Liver (tissue), 9 donors: ENCODE data around the gene MAB21L4. TPM values are rescaled to one million over a fixed set of nuclear protein-coding genes. Genes with fewer than 3 reads are reported as not detected.

Experiments used
- DNase-seq: peaks from one replicate; pipeline ENCODE4 v3.0.0-alpha.2; 2017; ENCODE audit warnings: low spot score
- H3K27ac ChIP-seq, 2 donors: one replicate each; pipeline ENCODE4 v1.7.0; 2013; ENCODE audit warnings: inconsistent platforms in 2 of 2, low read length in 2 of 2, control low read depth in 1 of 2, low read depth in 1 of 2, mild to moderate bottlenecking in 1 of 2
- H3K27me3 ChIP-seq, 4 donors: one replicate each; pipeline versions ENCODE4 v1.6.1 to v1.7.0; 2013; ENCODE audit warnings: low read length in 3 of 4, inconsistent platforms in 1 of 4, mild to moderate bottlenecking in 1 of 4, moderate library complexity in 1 of 4; ENCODE audit not compliant: control insufficient read depth in 4 of 4, insufficient read depth in 4 of 4
- H3K36me3 ChIP-seq, 4 donors: one replicate each; pipeline versions ENCODE4 v1.6.1 to v1.7.0; 2013; ENCODE audit warnings: low read length in 3 of 4, mild to moderate bottlenecking in 3 of 4, low read depth in 1 of 4, moderate library complexity in 1 of 4; ENCODE audit not compliant: control insufficient read depth in 4 of 4, insufficient read depth in 3 of 4
- H3K4me1 ChIP-seq, 4 donors: one replicate each; pipeline versions ENCODE4 v1.6.1 to v1.7.0; 2013; ENCODE audit warnings: low read length in 3 of 4, mild to moderate bottlenecking in 3 of 4, moderate library complexity in 1 of 4; ENCODE audit not compliant: control insufficient read depth in 4 of 4, insufficient read depth in 4 of 4
- H3K4me3 ChIP-seq, 3 donors: one replicate each; pipeline versions ENCODE4 v1.6.1 to v1.7.0; 2013; ENCODE audit warnings: low read length in 3 of 3, control low read depth in 1 of 3, low read depth in 1 of 3, mild to moderate bottlenecking in 1 of 3
- H3K9ac ChIP-seq, 2 donors: one replicate each; pipeline ENCODE4 v1.7.0; 2013; ENCODE audit warnings: low read length in 2 of 2, mild to moderate bottlenecking in 2 of 2, moderate library complexity in 2 of 2, control low read depth in 1 of 2, low read depth in 1 of 2
- H3K9me3 ChIP-seq, 4 donors: one replicate each; pipeline versions ENCODE4 v1.6.1 to v1.7.0; 2013; ENCODE audit warnings: low read length in 3 of 4; ENCODE audit not compliant: control insufficient read depth in 4 of 4
- EGR1 ChIP-seq, 2 donors: IDR thresholded peaks; 2 replicates each; pipeline ENCODE4 v1.6.1; 2016 to 2018; ENCODE audit warnings: antibody characterized with exemption in 2 of 2, low read depth in 2 of 2
- FOXA1 ChIP-seq: IDR thresholded peaks from 2 replicates; pipeline ENCODE4 v1.6.1; 2016; ENCODE audit warnings: antibody characterized with exemption
- FOXA2 ChIP-seq: IDR thresholded peaks from 2 replicates; pipeline ENCODE4 v1.6.1; 2016; ENCODE audit warnings: antibody characterized with exemption
- GABPA ChIP-seq, 2 donors: IDR thresholded peaks in 1 of 2; conservative IDR thresholded peaks in 1 of 2; 2 replicates each; pipeline ENCODE4 v1.6.1; 2016; ENCODE audit warnings: antibody characterized with exemption in 2 of 2, mild to moderate bottlenecking in 1 of 2, moderate library complexity in 1 of 2
- HNF4A ChIP-seq, 2 donors: conservative IDR thresholded peaks; 2 replicates each; pipeline ENCODE4 v1.6.1; 2016; ENCODE audit warnings: antibody characterized with exemption in 2 of 2, mild to moderate bottlenecking in 2 of 2
- HNF4G ChIP-seq: IDR thresholded peaks from 2 replicates; pipeline ENCODE4 v1.6.1; 2016; ENCODE audit warnings: antibody characterized with exemption
- JUND ChIP-seq, 2 donors: IDR thresholded peaks; 2 replicates each; pipeline ENCODE4 v1.6.1; 2016; ENCODE audit warnings: antibody characterized with exemption in 2 of 2
- MAX ChIP-seq: IDR thresholded peaks from 2 replicates; pipeline ENCODE4 v1.6.1; 2016; ENCODE audit warnings: antibody characterized with exemption
- NR2F2 ChIP-seq: IDR thresholded peaks from 2 replicates; pipeline ENCODE4 v1.6.1; 2016; ENCODE audit warnings: antibody characterized with exemption
- RAD21 ChIP-seq, 2 donors: IDR thresholded peaks; 2 replicates each; pipeline ENCODE4 v1.6.1; 2016; ENCODE audit warnings: antibody characterized with exemption in 2 of 2, mild to moderate bottlenecking in 2 of 2
- REST ChIP-seq: IDR thresholded peaks from 2 replicates; pipeline ENCODE4 v1.6.1; 2016; ENCODE audit warnings: antibody characterized with exemption, mild to moderate bottlenecking
- RXRA ChIP-seq, 2 donors: IDR thresholded peaks; 2 replicates each; pipeline ENCODE4 v1.6.1; 2017 to 2018; ENCODE audit warnings: antibody characterized with exemption in 2 of 2, mild to moderate bottlenecking in 1 of 2
- SP1 ChIP-seq: IDR thresholded peaks from 2 replicates; pipeline ENCODE4 v1.6.1; 2018; ENCODE audit warnings: antibody characterized with exemption, mild to moderate bottlenecking
- TAF1 ChIP-seq: conservative IDR thresholded peaks from 2 replicates; pipeline ENCODE4 v1.6.1; 2016; ENCODE audit warnings: antibody characterized with exemption, mild to moderate bottlenecking
- YY1 ChIP-seq: IDR thresholded peaks from 2 replicates; pipeline ENCODE4 v1.6.1; 2016; ENCODE audit warnings: antibody characterized with exemption, mild to moderate bottlenecking
- WGBS: extraction: QIAGEN DNeasy Blood & Tissue Kit; methylation state at CpG from one replicate; pipeline ENCODE4 v1.1.7; 2013; 5-methylcytosine and 5-hydroxymethylcytosine counted together
- polyA plus RNA-seq, 2 donors: library from polyadenylated mRNA; stranded (reverse) in 1 of 2; unstranded in 1 of 2; fragments of 200-250 nt in 1 of 2; fragments of >200 nt in 1 of 2; fragmentation: Nextera tagmentation in 1 of 2; extraction: Ambion mirVana in 1 of 2; gene quantifications; one replicate each; pipeline versions ENCODE4 v1.2.1 to v1.2.3, GENCODE V29; 2013 to 2015
- total RNA-seq, 2 donors: library from RNA; depleted of rRNA; stranded (reverse); fragments of >200 nt; gene quantifications; one replicate each; pipeline ENCODE4 v1.2.3, GENCODE V29; 2014
- TF ChIP-seq, protein P1 (sequence below): IDR thresholded peaks from 2 replicates; pipeline ENCODE4 v1.6.1; 2016; ENCODE audit warnings: antibody characterized with exemption
- TF ChIP-seq, protein P2 (sequence below): IDR thresholded peaks from 2 replicates; pipeline ENCODE4 v1.6.1; 2016; ENCODE audit warnings: antibody characterized with exemption
- TF ChIP-seq, protein P3 (sequence below): fragments of 150-350 bp; IDR thresholded peaks from 2 replicates; pipeline ENCODE4 v1.5.1; 2017; ENCODE audit warnings: improper control_type of control experiment, low read depth, low read length; ENCODE audit not compliant: missing input control
- donor health status: healthy.
- donor health status: healthy.
- donor health status: healthy.
- donor health status: healthy.
- donor health status: healthy.

The MAB21L4 gene
- total and polyA plus RNA-seq, 4 donors, result 0.59 to 8.8 (median 1.1) TPM

GRCh38 chr2:240884221-240884620, 11.7 kb downstream of the MAB21L4 start:
- H3K9ac ChIP-seq, result no peak overlapping the region
- H3K4me1 ChIP-seq, result peaks cover 12 to 62% (median 54%) of the 10 kb centered on the region in 4 donors
- H3K9me3 ChIP-seq, result no peaks in the 10 kb centered on the region
- no peak for TF ChIP-seq FOXA1
- no peak for TF ChIP-seq JUND (IDR thresholded peaks at IDR 0.05)
- no peak for TF ChIP-seq RXRA (IDR thresholded peaks at IDR 0.05)
- TF ChIP-seq REST, result no peak
- no peak for TF ChIP-seq HNF4A (conservative IDR thresholded peaks at IDR 0.05)
- TF ChIP-seq, protein P1, sequence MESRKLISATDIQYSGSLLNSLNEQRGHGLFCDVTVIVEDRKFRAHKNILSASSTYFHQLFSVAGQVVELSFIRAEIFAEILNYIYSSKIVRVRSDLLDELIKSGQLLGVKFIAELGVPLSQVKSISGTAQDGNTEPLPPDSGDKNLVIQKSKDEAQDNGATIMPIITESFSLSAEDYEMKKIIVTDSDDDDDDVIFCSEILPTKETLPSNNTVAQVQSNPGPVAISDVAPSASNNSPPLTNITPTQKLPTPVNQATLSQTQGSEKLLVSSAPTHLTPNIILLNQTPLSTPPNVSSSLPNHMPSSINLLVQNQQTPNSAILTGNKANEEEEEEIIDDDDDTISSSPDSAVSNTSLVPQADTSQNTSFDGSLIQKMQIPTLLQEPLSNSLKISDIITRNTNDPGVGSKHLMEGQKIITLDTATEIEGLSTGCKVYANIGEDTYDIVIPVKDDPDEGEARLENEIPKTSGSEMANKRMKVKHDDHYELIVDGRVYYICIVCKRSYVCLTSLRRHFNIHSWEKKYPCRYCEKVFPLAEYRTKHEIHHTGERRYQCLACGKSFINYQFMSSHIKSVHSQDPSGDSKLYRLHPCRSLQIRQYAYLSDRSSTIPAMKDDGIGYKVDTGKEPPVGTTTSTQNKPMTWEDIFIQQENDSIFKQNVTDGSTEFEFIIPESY, result no peak
- TF ChIP-seq GABPA (IDR thresholded peaks at IDR 0.05 in 1 of 2, conservative IDR thresholded peaks at IDR 0.05 in 1 of 2), result no peak
- TF ChIP-seq FOXA2, result no peak
- TF ChIP-seq, protein P2, sequence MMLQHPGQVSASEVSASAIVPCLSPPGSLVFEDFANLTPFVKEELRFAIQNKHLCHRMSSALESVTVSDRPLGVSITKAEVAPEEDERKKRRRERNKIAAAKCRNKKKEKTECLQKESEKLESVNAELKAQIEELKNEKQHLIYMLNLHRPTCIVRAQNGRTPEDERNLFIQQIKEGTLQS, result no peak
- no peak for TF ChIP-seq NR2F2
- no peak for TF ChIP-seq TAF1
- no peak for TF ChIP-seq YY1
- TF ChIP-seq SP1, result no peak
- no peak for TF ChIP-seq RAD21 (IDR thresholded peaks at IDR 0.05)
- TF ChIP-seq EGR1 (IDR thresholded peaks at IDR 0.05; ENCODE audit: low read depth in 2 of 2), result no peak
- TF ChIP-seq MAX, result no peak
- TF ChIP-seq HNF4G, result no peak
- TF ChIP-seq, protein P3, sequence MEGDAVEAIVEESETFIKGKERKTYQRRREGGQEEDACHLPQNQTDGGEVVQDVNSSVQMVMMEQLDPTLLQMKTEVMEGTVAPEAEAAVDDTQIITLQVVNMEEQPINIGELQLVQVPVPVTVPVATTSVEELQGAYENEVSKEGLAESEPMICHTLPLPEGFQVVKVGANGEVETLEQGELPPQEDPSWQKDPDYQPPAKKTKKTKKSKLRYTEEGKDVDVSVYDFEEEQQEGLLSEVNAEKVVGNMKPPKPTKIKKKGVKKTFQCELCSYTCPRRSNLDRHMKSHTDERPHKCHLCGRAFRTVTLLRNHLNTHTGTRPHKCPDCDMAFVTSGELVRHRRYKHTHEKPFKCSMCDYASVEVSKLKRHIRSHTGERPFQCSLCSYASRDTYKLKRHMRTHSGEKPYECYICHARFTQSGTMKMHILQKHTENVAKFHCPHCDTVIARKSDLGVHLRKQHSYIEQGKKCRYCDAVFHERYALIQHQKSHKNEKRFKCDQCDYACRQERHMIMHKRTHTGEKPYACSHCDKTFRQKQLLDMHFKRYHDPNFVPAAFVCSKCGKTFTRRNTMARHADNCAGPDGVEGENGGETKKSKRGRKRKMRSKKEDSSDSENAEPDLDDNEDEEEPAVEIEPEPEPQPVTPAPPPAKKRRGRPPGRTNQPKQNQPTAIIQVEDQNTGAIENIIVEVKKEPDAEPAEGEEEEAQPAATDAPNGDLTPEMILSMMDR, result no peak
- H3K27ac ChIP-seq, result no peak overlapping the region
- H3K27me3 ChIP-seq, result no peaks in the 10 kb centered on the region
- H3K36me3 ChIP-seq, result peaks cover 3 to 11% (median 4%) of the 10 kb centered on the region in 4 donors
- DNase-seq, result no peak
- 92% methylated on average over 2 of the region's 2 CpGs for WGBS
- H3K4me3 ChIP-seq, result no peak overlapping the region
